ENCODE measurements around the gene HBP1. TPM values are rescaled to one million over a fixed set of nuclear protein-coding genes. Genes with fewer than 3 reads are reported as not detected.

The HBP1 gene
- total RNA-seq, 1 experiment from 2014 or later, result 31.0 TPM

DNA sequence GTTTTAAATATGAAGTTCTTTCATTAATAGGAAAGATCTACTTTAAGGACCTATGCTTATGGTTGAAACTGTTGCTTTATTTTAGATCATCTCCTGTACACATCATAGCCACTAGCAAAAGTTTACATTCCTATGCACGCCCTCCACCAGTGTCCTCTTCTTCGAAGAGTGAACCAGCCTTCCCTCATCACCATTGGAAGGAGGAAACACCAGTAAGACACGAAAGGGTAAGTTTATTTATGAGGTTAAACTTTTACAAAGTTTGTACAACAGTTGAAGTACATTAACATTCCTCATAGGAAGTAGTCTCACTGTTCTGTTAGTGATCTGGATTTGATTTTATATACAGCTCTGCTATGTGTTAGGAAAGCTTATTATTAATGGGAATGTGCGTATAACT, 16.9 kb downstream of the HBP1 start:
- Mint-ChIP-seq H3K4me3 (no peak overlapping the region), H3K27me3 (ENCODE audit: low read depth) (no peaks in the 10 kb centered on the region), H3K4me1 (no peaks in the 10 kb centered on the region), H3K27ac (no peak overlapping the region), H3K9me3 (no peaks in the 10 kb centered on the region), H3K36me3 (peaks cover 55% of the 10 kb centered on the region)
- ATAC-seq (no peak), DNase-seq (ENCODE audit: low spot score) (no peak)
- no peak for TF ChIP-seq SP1 (CRISPR knock-in tag; conservative IDR thresholded peaks at IDR 0.05)
- no peak for TF ChIP-seq JUN (CRISPR knock-in tag; IDR thresholded peaks at IDR 0.05)
- TF ChIP-seq ETV6 (CRISPR knock-in tag; IDR thresholded peaks at IDR 0.05), result no peak
- no peak for TF ChIP-seq FOXK1 (CRISPR knock-in tag; IDR thresholded peaks at IDR 0.05)
- TF ChIP-seq, protein P1, sequence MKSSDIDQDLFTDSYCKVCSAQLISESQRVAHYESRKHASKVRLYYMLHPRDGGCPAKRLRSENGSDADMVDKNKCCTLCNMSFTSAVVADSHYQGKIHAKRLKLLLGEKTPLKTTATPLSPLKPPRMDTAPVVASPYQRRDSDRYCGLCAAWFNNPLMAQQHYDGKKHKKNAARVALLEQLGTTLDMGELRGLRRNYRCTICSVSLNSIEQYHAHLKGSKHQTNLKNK (CRISPR knock-in tag; IDR thresholded peaks at IDR 0.05), result no peak
- TF ChIP-seq SMAD3 (CRISPR knock-in tag; IDR thresholded peaks at IDR 0.05; ENCODE audit: borderline replicate concordance), result no peak
- TF ChIP-seq TP53 (CRISPR knock-in tag; IDR thresholded peaks at IDR 0.05), result no peak
- TF ChIP-seq, protein P2, sequence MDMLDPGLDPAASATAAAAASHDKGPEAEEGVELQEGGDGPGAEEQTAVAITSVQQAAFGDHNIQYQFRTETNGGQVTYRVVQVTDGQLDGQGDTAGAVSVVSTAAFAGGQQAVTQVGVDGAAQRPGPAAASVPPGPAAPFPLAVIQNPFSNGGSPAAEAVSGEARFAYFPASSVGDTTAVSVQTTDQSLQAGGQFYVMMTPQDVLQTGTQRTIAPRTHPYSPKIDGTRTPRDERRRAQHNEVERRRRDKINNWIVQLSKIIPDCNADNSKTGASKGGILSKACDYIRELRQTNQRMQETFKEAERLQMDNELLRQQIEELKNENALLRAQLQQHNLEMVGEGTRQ (CRISPR knock-in tag; IDR thresholded peaks at IDR 0.05), result no peak
- TF ChIP-seq ZNF232 (CRISPR knock-in tag; IDR thresholded peaks at IDR 0.05), result no peak
- no peak for TF ChIP-seq NR2C2 (CRISPR knock-in tag; IDR thresholded peaks at IDR 0.05)
- TF ChIP-seq, protein P3, sequence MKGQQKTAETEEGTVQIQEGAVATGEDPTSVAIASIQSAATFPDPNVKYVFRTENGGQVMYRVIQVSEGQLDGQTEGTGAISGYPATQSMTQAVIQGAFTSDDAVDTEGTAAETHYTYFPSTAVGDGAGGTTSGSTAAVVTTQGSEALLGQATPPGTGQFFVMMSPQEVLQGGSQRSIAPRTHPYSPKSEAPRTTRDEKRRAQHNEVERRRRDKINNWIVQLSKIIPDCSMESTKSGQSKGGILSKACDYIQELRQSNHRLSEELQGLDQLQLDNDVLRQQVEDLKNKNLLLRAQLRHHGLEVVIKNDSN (CRISPR knock-in tag; IDR thresholded peaks at IDR 0.05), result no peak
- TF ChIP-seq FOXJ3 (CRISPR knock-in tag; IDR thresholded peaks at IDR 0.05; ENCODE audit: borderline replicate concordance), result no peak
- TF ChIP-seq SMAD4 (CRISPR knock-in tag; IDR thresholded peaks at IDR 0.05), result no peak
- TF ChIP-seq, protein P4, sequence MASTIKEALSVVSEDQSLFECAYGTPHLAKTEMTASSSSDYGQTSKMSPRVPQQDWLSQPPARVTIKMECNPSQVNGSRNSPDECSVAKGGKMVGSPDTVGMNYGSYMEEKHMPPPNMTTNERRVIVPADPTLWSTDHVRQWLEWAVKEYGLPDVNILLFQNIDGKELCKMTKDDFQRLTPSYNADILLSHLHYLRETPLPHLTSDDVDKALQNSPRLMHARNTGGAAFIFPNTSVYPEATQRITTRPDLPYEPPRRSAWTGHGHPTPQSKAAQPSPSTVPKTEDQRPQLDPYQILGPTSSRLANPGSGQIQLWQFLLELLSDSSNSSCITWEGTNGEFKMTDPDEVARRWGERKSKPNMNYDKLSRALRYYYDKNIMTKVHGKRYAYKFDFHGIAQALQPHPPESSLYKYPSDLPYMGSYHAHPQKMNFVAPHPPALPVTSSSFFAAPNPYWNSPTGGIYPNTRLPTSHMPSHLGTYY (CRISPR knock-in tag; IDR thresholded peaks at IDR 0.05), result no peak
- no peak for TF ChIP-seq ZNF671 (CRISPR knock-in tag; IDR thresholded peaks at IDR 0.05)
- TF ChIP-seq RELA (CRISPR knock-in tag; IDR thresholded peaks at IDR 0.05; ENCODE audit: borderline replicate concordance), result no peak
- TF ChIP-seq, protein P5, sequence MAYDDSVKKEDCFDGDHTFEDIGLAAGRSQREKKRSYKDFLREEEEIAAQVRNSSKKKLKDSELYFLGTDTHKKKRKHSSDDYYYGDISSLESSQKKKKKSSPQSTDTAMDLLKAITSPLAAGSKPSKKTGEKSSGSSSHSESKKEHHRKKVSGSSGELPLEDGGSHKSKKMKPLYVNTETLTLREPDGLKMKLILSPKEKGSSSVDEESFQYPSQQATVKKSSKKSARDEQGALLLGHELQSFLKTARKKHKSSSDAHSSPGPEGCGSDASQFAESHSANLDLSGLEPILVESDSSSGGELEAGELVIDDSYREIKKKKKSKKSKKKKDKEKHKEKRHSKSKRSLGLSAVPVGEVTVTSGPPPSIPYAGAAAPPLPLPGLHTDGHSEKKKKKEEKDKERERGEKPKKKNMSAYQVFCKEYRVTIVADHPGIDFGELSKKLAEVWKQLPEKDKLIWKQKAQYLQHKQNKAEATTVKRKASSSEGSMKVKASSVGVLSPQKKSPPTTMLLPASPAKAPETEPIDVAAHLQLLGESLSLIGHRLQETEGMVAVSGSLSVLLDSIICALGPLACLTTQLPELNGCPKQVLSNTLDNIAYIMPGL (CRISPR knock-in tag; IDR thresholded peaks at IDR 0.05), result no peak
- TF ChIP-seq, protein P6, sequence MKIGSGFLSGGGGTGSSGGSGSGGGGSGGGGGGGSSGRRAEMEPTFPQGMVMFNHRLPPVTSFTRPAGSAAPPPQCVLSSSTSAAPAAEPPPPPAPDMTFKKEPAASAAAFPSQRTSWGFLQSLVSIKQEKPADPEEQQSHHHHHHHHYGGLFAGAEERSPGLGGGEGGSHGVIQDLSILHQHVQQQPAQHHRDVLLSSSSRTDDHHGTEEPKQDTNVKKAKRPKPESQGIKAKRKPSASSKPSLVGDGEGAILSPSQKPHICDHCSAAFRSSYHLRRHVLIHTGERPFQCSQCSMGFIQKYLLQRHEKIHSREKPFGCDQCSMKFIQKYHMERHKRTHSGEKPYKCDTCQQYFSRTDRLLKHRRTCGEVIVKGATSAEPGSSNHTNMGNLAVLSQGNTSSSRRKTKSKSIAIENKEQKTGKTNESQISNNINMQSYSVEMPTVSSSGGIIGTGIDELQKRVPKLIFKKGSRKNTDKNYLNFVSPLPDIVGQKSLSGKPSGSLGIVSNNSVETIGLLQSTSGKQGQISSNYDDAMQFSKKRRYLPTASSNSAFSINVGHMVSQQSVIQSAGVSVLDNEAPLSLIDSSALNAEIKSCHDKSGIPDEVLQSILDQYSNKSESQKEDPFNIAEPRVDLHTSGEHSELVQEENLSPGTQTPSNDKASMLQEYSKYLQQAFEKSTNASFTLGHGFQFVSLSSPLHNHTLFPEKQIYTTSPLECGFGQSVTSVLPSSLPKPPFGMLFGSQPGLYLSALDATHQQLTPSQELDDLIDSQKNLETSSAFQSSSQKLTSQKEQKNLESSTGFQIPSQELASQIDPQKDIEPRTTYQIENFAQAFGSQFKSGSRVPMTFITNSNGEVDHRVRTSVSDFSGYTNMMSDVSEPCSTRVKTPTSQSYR (CRISPR knock-in tag; IDR thresholded peaks at IDR 0.05), result no peak
- ChIA-PET CTCF (no interaction called here), POLR2A (no interaction called here)

DNA sequence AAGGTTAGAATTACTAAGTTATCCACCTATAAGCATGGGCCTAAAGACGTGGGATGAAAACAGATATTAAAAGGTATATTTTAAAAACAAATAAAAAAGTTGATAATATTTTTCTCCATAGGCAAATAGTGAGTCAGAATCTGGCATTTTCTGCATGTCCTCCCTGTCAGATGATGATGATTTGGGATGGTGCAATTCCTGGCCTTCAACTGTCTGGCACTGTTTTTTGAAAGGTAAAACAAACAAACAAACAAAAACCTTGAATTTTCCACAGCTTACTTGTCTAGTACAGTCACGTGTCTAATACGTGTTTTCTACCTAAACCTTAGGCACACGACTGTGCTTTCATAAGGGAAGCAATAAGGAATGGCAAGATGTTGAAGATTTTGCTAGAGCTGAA, 17.4 kb downstream of the HBP1 start:
- POLR2A ChIA-PET, result interaction anchor here (0.7 kb wide), 1 partner anchor 557 kb away, joined by 3 read pairs; no protein-coding TSS in a partner anchor
- H3K4me1 Mint-ChIP-seq, result no peaks in the 10 kb centered on the region
- TF ChIP-seq CREB1 (CRISPR knock-in tag; IDR thresholded peaks at IDR 0.05), result no peak
- TF ChIP-seq NFYB (CRISPR knock-in tag; conservative IDR thresholded peaks at IDR 0.05; ENCODE audit: low read depth), result no peak
- TF ChIP-seq, protein P7, sequence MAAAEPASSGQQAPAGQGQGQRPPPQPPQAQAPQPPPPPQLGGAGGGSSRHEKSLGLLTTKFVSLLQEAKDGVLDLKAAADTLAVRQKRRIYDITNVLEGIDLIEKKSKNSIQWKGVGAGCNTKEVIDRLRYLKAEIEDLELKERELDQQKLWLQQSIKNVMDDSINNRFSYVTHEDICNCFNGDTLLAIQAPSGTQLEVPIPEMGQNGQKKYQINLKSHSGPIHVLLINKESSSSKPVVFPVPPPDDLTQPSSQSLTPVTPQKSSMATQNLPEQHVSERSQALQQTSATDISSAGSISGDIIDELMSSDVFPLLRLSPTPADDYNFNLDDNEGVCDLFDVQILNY (CRISPR knock-in tag; IDR thresholded peaks at IDR 0.05), result no peak
- no peak for TF ChIP-seq ZNF317 (CRISPR knock-in tag; IDR thresholded peaks at IDR 0.05; ENCODE audit: borderline replicate concordance, low read depth)
- no peak for TF ChIP-seq GRHL2 (CRISPR knock-in tag; IDR thresholded peaks at IDR 0.05; ENCODE audit: insufficient replicate concordance, severe bottlenecking)
- no peak for TF ChIP-seq SP1 (CRISPR knock-in tag; conservative IDR thresholded peaks at IDR 0.05)
- ATAC-seq (no peak), DNase-seq (ENCODE audit: low spot score) (no peak)
- no peak overlapping the region for H3K27ac Mint-ChIP-seq
- no peaks in the 10 kb centered on the region for H3K9me3 Mint-ChIP-seq
- peaks cover 51% of the 10 kb centered on the region for H3K36me3 Mint-ChIP-seq
- H3K27me3 Mint-ChIP-seq (ENCODE audit: low read depth), result no peaks in the 10 kb centered on the region
- CTCF ChIA-PET, result no interaction called here
- no peak overlapping the region for H3K4me3 Mint-ChIP-seq
